Activated CD8-positive, alpha-beta T cell treated with anti-CD3 and anti-CD28 coated beads for 36 hours (primary cell): Measurements from ENCODE around the gene TEAD3. TPM values are rescaled to one million over a fixed set of nuclear protein-coding genes. Genes with fewer than 3 reads are reported as not detected.

ENCODE experiments used
- ATAC-seq: fragments of 200-7000 bp; cut with Tn5 transposase; one replicate; pipeline ENCODE4 v1.10.0; 2021; ENCODE audit warnings: mild to moderate bottlenecking, moderate library complexity
- CTCF ChIA-PET: fragments of 350-600 bp; sonication (Branson Sonifier 250); formaldehyde crosslinking; loops from one replicate; lab custom pipeline; 2021; ENCODE audit warnings: antibody characterized with exemption; lab: Charles Lee
- POLR2A ChIA-PET: fragments of 350-600 bp; sonication (Branson Sonifier 250); formaldehyde crosslinking; loops from one replicate; lab custom pipeline; 2021; ENCODE audit warnings: antibody characterized with exemption; lab: Charles Lee
- DNase-seq: peaks from one replicate; pipeline ENCODE4 v3.0.0-alpha.2; 2020
- H3K27ac Mint-ChIP-seq: one replicate; pipeline ENCODE4 v1.8.0; 2021; ENCODE audit warnings: mild to moderate bottlenecking, mixed read lengths
- H3K27me3 Mint-ChIP-seq: one replicate; pipeline ENCODE4 v1.8.0; 2021; ENCODE audit warnings: mixed read lengths
- H3K36me3 Mint-ChIP-seq: one replicate; pipeline ENCODE4 v1.8.0; 2021; ENCODE audit warnings: low read depth, mixed read lengths
- H3K4me1 Mint-ChIP-seq: one replicate; pipeline ENCODE4 v1.8.0; 2021; ENCODE audit warnings: low read depth, mixed read lengths
- H3K4me3 Mint-ChIP-seq: one replicate; pipeline ENCODE4 v1.8.0; 2021; ENCODE audit warnings: mild to moderate bottlenecking, moderate library complexity, mixed read lengths
- H3K9me3 Mint-ChIP-seq: one replicate; pipeline ENCODE4 v1.8.0; 2021; ENCODE audit warnings: mixed read lengths
- intact Hi-C: fragments of 100-400 bp; cut with micrococcal nuclease; formaldehyde crosslinking; loops from one replicate; pipeline ENCODE4 v1.10.0; 2022
- total RNA-seq, 2 experiments: library from RNA; stranded (reverse); gene quantifications; one replicate each; pipeline ENCODE4 v1.2.3, GENCODE V29; 2021
- TF ChIP-seq, protein P1 (sequence below): fragments of 200-600 bp; IDR thresholded peaks from one replicate; pipeline ENCODE4 v1.8.0; 2022; ENCODE audit warnings: antibody characterized with exemption, mild to moderate bottlenecking

Gene TEAD3
- total RNA-seq, 2 experiments from 2014 or later: 0.68 to 0.81 TPM

DNA sequence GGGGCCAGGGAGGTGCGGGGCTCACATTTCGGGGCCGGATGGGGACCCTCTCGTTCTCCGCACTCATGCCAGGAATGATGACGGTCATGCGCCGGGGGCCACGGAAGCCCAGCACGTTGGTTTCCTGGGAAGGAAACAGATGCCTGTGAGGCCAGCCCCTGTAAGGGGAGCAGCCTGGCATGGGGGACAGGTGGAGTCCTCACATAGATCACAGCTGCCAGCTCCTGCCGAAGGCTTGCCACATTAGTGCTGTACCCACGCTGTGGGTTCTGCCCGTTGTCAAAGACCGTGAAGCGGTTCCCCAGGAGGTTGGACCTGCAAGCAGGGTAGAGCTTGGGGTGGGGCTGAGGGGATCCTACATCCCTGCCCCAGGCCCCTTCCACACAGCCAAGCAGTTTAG lies 6.7 kb upstream of the TEAD3 start:
- Mint-ChIP-seq H3K36me3 (no peaks in the 10 kb centered on the region), H3K4me1 (peaks cover 3% of the 10 kb centered on the region), H3K9me3 (no peaks in the 10 kb centered on the region), H3K27me3 (peaks cover 9% of the 10 kb centered on the region), H3K4me3 (no peak overlapping the region), H3K27ac (no peak overlapping the region)
- ChIA-PET POLR2A (no interaction called here), CTCF (interaction anchor here (1.2 to 3.6 kb wide), 2 partner anchors 19 to 54 kb away, joined by 3 to 21 read pairs; no protein-coding TSS in a partner anchor)
- TF ChIP-seq, protein P1, sequence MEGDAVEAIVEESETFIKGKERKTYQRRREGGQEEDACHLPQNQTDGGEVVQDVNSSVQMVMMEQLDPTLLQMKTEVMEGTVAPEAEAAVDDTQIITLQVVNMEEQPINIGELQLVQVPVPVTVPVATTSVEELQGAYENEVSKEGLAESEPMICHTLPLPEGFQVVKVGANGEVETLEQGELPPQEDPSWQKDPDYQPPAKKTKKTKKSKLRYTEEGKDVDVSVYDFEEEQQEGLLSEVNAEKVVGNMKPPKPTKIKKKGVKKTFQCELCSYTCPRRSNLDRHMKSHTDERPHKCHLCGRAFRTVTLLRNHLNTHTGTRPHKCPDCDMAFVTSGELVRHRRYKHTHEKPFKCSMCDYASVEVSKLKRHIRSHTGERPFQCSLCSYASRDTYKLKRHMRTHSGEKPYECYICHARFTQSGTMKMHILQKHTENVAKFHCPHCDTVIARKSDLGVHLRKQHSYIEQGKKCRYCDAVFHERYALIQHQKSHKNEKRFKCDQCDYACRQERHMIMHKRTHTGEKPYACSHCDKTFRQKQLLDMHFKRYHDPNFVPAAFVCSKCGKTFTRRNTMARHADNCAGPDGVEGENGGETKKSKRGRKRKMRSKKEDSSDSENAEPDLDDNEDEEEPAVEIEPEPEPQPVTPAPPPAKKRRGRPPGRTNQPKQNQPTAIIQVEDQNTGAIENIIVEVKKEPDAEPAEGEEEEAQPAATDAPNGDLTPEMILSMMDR: no peak
- intact Hi-C loops: no loop called here
- ATAC-seq (no peak), DNase-seq (no peak)

DNA sequence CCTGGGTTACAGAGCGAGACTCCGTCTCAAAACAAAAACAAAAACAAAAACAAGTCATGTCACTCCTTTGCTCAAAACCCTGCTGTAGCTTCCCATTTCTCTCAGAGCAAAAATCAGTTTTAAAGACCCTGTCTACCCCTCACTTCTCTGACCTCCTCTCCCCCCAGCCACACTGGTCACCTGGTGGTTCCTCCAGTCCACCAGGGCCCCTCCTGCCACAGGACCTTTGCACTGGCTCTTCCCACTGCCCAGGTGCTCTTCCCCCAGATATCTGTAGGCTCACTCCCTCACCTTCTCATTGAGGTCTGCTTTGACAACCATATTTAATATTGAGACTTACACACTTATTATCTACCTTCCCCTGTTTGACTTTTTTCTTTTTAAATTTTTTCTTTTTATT lies 4.9 kb upstream of the TEAD3 start:
- ChIA-PET POLR2A (no interaction called here), CTCF (interaction anchor here (0.9 to 1.1 kb wide), 2 partner anchors 235 to 384 kb away, joined by 3 to 5 read pairs; partner anchors contain the start of gene ARMC12)
- H3K4me1 Mint-ChIP-seq: peaks cover 5% of the 10 kb centered on the region
- H3K4me3 Mint-ChIP-seq: no peak overlapping the region
- no peaks in the 10 kb centered on the region for H3K36me3 Mint-ChIP-seq
- H3K27ac Mint-ChIP-seq: no peak overlapping the region
- ATAC-seq (no peak), DNase-seq (no peak)
- peaks cover 11% of the 10 kb centered on the region for H3K27me3 Mint-ChIP-seq
- no peaks in the 10 kb centered on the region for H3K9me3 Mint-ChIP-seq
- intact Hi-C loops: no loop called here
- TF ChIP-seq, protein P1: no peak

DNA sequence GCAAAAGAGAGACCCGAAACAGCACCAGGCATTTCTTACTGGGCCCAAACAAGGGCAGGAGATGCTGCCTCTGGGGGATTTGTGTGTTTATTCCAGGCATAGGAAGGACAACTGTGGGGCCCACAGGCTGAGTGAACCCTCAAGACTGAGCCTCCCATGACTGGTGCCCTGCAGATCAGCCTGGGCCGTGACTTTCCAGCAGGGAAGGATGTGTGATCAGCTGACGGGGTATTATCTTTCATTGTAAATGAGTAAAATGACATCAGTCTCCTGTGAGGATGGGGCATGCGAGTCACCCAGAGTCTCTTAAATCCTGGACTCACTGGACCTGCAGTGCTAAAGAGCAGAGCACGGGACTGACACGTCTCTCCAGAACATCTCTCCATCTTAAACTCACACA lies 3.9 kb upstream of the TEAD3 start:
- TF ChIP-seq, protein P1: no peak
- Mint-ChIP-seq H3K4me3 (no peak overlapping the region), H3K27me3 (peaks cover 11% of the 10 kb centered on the region), H3K27ac (no peak overlapping the region), H3K36me3 (no peaks in the 10 kb centered on the region), H3K4me1 (peaks cover 5% of the 10 kb centered on the region), H3K9me3 (no peaks in the 10 kb centered on the region)
- intact Hi-C loops: no loop called here
- POLR2A ChIA-PET: no interaction called here
- CTCF ChIA-PET: interaction anchor here (1.1 kb wide), 1 partner anchor 236 kb away, joined by 3 read pairs; the partner anchor contains the start of gene ARMC12
- ATAC-seq: no peak
- DNase-seq: no peak

DNA sequence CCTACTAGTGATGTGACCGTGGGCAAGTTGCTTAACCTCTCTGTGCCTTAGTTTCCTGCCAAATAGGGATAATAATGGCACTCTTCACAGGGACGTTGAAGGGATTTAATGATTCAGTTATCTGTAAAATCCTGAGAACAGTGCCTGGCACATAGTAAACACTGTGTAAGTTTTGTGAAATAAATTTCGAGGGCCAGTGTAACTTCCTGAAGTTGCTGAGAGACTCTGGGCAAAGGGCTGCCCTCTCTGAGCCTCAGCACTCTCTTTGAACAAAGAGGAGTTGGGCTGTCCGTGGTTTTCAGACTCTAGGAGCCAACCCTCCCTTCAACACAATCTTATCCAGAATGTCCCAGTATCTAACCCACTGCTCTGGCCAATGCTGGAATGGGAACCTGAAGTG lies 2.5 kb upstream of the TEAD3 start:
- no peak overlapping the region for H3K4me3 Mint-ChIP-seq
- peaks cover 5% of the 10 kb centered on the region for H3K4me1 Mint-ChIP-seq
- peaks cover 11% of the 10 kb centered on the region for H3K27me3 Mint-ChIP-seq
- TF ChIP-seq, protein P1: no peak
- intact Hi-C loops: no loop called here
- CTCF ChIA-PET: no interaction called here
- H3K9me3 Mint-ChIP-seq: no peaks in the 10 kb centered on the region
- DNase-seq: no peak
- POLR2A ChIA-PET: interaction anchor here (24.5 kb wide), 1 partner anchor 28 kb away, joined by 327 read pairs; the partner anchor contains the start of gene RPL10A
- H3K27ac Mint-ChIP-seq: no peak overlapping the region
- no peak for ATAC-seq
- no peaks in the 10 kb centered on the region for H3K36me3 Mint-ChIP-seq

DNA sequence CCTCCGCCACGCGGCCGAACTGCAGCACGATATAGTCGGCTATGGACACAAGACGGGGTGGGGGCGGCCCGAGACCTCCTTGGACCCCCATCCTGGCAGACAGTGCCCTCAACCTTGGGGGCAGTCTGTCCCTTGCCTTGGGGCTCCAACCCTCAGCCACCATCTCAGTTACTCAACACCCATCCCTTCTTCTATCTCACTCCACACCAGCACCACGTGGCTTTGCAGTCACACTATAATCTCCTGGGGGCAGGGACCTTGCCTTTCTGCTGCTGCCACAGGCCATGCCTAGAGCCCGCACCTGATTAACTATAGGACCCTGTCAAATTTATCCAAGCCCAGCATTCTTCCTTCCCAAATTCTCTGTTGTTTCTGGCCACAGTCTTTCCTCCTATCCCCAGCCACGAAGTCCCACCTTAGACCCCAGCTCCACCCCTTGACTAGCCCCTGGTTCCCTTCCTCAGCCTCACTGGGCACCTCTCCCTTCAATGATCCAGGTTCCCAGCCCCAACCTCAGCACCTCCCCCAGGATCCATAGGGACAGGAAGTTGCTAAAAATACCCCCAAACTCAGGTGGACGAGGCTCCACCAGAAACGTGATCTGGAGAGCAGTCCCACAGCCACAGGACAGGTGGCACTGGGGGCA lies 1.7 kb upstream of the TEAD3 start:
- POLR2A ChIA-PET: interaction anchor here (1.8 to 24.5 kb wide), 2 partner anchors 14 to 27 kb away, joined by 4 to 327 read pairs; partner anchors contain the start of gene RPL10A
- ATAC-seq: no peak
- H3K4me3 Mint-ChIP-seq: peak overlapping the region; percentile 72
- peaks cover 11% of the 10 kb centered on the region for H3K27me3 Mint-ChIP-seq
- H3K27ac Mint-ChIP-seq: peak overlapping the region; percentile 75
- peaks cover 10% of the 10 kb centered on the region for H3K4me1 Mint-ChIP-seq
- H3K9me3 Mint-ChIP-seq: no peaks in the 10 kb centered on the region
- TF ChIP-seq, protein P1: no peak
- no peaks in the 10 kb centered on the region for H3K36me3 Mint-ChIP-seq
- intact Hi-C loops: no loop called here
- CTCF ChIA-PET: interaction anchor here (0.8 to 1.8 kb wide), 3 partner anchors 9 to 239 kb away, joined by 3 to 4 read pairs (median 3); partner anchors contain the start of gene ARMC12
- no peak for DNase-seq
